SIG-M5 treated with dmso at 0.1 percent for 504 hours (cell line): Measurements from ENCODE around the gene TFF3.

Experiments
- DNase-seq: peaks from one replicate; lab custom pipeline; 2025; ENCODE audit not compliant: unreplicated experiment; lab: John Stamatoyannopoulos, UW

TFF3 gene

DNA sequence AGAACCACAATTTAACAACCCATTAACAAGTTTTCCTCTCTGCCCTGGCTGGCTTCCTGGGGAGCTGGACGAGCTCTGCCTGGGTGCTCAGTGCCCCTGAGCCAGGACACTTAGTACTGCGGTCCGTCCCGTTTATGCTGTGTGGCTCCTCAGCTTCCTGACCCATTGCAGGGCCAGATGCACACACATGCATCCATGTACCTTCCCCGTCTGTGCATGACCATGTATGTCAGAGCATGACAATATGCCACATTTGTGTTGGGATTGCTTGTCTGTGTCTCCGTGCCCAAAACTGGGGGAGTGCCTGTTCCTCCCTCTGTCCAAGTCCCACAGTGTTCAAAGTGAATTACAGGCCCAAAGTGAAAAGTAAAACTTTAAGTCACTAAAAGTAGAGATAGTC is 9.7 kb upstream of the TFF3 start:
- no peak for DNase-seq

DNA sequence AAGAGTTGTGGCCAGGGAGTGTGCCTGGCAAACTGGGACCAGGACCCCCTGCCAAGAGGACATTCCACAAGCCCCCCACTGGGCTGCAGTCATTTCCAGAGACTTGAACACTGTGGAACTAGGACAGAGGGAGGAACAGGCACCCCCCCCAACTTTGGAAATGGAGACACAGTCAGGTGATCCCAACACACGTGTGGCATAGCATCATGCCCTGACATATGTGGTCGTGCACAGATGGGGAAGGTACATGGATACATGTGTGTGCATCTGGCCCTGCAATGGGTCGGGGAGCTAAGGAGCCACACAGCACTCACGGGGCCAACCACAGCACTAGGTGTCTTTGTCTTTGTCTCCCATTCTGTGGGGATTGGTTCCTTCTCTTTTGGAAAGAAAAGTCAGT is 6.6 kb upstream of the TFF3 start:
- DNase-seq: no peak

DNA sequence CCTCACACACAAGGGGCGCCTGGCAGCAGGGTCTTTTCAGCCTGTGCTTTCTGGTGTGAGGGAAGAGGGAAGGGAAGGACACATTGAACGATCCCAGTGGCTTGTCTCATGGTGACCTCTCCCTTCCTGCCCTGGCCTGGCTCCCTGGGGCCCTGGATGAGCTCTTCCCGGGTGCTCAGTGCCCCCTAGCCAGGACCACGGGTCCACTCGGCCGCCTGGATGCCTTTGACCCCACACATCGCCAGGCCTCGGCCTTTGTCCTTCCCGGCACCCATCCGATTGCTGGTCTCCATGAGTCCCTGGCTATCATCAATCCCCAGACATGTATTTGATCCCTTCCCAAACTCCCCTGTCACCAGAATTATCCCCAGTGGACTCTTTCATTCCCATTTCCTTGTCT is 6.0 kb upstream of the TFF3 start:
- no peak for DNase-seq

DNA sequence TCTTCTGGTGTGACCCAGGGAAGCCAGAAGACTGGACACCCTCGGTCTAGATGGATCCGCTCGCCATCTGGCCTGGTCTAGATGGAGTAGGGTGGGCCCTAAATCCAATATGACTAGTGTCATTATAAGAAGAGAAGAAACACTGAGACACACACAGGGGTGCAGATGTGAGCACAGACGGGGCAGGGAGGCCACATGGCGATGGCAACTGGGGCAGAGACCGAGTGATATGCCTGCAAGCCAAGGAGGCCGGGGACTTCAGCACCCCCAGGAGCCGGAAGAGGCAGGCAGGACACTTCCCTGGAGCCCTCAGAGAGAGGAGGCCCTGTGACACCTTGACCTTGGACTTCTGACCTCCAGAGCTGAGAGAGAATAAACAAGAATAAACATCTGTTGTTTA is 5.6 kb upstream of the TFF3 start:
- DNase-seq: no peak

DNA sequence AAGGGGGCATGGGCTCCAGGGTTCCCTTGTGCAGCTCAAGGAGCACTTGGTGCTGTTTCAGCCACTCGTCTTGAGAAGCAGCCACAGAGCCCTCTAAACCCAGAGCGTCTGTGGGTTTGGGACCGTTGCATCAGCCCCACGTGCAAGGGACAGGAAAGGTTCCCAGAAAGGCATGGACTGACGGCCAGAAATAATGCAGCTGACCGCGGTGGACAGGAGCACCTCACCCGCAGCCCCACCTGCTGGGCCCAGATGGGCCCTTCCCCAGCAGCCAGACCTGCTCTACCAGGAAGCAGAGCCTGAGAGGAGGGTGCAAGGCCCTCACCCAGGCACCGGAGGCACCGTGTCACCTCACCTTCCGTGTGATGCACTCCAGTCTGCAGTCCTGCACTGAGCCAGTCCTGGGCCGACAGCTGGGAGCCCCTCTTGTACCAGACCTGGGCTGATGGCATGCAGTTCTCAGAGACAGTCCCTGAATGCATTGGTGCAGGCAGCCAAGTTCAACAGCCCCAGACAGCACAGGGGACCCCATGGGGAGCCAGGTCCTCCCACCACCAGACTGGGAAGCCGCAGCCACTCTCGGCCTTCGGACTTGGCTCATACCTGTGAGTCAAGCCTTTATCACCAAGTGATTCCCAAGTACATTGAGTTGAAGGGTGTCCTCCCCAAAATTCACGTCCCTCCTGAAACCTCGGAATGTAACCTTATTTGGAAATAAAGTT is 4.8 kb upstream of the TFF3 start:
- DNase-seq: no peak

DNA sequence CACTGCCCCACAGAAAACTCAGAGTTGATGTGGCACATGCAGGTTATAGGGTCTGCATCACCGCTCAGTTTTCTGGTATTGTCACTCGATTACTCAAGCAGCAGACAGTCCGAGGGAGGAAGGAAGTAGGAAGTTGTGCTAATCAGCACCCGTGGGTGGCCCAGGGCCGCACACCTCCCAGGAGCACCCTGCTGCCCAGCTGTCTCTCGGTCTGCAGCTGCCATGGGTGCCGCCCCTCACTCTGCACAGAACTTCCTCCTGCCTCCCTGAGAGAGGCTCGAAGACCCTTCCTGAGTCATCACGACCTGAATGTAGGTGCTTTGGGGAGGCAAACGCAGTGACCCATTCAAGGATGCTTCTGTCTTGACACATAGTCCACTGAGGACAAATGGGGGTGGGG is 4.2 kb upstream of the TFF3 start:
- DNase-seq: peak; percentile 59

DNA sequence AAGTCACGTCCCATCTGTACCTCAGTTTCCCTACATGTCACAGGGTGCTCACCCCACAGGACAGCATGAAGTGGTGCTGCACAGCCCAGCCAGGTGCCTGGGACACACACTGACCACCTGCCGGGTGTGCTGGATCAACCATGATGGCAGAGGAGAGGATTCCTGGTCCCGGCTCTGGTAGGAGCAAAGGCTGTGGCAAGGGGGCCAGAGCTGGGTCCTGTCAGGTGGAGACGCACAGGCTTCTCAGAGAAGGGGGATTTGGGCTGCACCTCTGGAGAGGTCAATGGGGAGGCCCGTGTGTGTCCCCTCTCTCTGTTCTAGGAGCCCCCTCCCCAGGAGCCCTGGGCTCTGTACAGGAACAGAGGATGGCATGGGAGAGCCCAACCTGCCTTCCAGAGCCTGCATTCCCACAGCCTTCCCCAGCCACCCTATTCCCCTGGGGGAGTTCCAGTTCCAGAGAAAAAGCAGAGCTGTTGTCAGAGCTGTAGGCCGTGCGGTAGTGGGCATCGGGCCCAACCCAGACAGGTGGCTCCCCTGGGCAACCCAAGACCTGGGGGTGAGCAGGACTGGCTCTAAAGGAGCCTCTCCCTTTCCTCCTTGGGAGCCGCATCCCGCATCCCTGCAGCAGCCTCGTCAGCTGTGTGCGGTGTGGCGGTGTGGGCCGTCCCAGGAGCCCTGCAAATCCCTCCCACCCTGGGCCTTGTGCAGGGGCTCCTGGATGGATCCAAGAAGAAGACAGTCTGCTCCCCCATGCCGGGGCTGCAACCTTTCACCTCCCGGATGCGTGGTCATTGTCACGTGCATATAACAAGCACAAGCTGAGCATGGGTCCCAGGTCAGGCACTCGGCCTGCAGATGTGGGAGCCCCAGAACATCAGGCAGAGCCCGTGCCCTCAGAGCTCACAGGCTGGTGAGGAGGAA is 2.9 kb upstream of the TFF3 start:
- DNase-seq: no peak

DNA sequence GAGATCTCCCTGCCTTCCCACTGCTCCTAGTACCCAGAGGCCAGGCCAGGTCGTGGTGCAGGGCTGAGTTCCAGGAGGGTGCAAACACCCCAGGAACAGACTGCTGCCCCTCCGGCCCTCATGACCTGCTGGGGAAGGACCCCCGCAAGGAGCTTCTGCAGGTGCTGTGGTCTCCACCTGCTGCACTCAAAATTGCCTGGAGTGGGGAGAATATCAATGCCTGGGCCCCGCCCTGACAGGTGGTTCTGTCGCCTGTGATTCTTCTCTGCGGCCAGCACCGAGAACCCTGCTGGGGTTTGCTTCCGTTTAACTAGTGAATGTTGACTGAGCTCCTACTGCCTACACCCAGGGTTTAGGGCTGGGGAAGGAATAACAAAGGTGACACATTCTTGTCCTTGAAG is 2.1 kb upstream of the TFF3 start:
- DNase-seq: no peak

DNA sequence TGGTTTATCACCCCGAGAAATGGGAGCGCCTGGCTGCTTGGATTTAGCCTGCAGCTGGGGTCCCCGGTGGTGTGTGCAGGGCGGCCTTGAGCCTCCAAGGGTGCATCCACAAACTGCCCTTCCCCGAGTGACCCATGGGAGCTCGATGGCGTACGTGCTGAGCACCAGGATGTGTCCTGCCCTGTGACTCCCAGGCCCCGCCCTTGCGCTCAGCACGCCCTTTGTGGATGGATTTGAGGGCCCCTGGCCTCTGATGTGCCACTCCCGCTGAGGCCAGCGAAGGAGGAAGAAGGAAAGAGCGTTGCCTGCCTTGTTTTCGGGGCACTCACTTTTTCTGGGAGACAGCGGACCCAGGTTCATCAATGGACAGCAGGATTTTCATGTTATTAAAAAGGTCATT is 1.7 kb upstream of the TFF3 start:
- DNase-seq: no peak

DNA sequence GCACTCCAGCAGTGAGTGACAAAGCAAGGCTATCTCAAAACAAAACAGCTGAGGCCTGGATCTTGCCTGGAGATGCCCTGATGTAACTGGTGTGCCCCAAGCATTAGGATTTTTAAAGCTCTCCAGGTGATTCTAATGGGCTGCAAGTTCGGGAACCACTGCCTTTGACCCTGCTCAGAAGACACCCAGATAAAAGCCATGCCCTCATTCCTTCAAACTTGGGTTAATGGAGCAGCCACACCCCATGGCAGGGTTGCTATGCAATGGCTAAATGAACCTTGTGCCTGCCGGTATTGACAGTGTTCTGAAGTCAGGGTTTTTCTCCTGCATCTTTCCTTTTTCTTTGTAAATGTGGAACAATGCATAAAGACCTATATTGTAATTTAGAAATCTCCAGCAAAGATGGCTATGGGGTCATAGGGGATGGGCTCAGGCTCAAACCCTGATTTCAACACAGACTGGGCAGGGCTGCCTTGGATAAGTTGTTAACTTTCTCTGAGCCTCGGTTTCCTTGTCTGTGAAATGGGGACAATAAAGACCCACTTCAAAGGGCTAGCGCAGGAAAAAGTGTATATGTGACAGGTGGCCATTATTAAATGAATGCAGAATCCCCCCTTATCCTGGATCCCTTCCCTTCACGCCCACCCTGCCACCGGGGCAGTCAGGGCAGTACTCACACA is 453 bp downstream of the TFF3 start:
- no peak for DNase-seq

DNA sequence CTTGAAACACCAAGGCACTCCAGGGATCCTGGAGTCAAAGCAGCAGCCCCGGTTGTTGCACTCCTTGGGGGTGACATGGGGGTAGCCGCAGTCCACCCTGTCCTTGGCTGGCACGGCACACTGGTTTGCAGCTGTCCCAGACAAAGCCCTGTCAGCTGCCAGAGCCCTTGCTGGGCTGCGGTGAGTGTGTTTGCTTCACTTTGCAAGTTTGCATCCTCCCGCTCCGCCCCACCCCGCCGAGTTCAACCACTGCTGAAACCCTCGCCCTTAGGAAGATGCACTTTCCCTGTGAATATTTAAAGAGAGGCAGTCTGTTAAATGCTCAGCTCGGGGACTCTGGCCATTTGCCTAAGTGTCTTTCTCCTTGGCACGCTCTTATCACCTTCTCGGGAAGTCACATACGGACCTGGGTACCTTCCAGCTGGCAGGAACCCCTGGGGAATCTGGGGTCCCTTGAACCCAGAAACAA is 1.7 kb downstream of the TFF3 start:
- DNase-seq: no peak

DNA sequence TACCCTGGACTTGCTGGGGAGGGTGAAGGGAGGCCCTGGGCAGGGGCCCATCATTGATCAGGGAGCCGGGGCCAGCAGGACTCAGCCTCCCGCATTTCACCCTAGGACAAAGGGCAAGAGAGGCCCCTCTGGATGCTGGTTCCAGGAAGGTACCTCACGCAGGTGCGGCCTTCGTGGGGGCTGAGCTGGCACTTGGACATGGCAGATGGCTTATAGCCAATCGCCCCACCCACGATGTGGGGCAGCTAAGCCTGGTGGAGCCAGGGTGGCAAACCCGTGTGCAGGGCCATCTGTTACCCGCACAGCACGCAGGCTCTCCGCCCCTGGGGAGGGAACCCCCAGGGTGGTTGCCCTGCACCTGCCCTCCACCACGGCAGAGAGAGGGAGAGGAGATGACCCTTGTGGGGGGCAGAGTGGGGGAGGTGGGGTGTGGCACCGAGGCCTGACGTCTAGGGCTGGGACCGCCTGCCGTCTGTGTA is 2.5 kb downstream of the TFF3 start:
- DNase-seq: no peak

DNA sequence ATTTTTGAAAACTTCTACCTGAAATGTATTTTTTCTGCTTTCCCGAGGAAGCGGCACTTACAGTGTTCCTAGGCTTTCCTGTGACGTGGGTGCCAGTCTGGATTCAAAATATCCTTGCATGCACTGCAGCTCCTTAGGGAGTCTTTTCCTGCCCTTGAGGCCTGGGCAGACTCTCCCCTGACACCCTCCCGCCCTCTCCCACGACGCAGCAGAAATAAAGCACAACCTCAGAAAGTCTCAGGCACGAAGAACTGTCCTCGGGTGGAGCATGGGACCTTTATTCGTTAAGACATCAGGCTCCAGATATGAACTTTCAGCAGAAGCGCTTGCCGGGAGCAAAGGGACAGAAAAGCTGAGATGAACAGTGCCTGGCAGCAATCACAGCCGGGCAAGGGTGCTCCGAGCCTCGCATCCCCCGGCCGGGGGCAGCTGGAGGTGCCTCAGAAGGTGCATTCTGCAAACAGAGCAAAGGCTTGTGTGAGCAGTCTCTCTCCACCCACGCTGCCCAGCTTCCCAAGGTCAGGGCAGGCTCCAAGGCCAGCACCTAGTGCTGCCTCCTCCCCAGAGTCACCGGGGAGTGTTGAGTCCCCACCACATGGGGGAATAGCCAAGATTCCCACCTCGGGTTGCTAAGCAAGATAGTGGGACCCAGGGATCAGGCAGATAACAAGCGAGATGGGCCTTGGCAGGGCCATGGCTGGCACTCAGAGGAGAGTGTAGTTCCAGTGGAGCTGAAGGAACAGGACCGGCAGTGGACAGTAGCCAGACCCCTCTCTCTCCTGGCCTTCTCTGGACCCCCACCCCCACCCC is 3.2 kb downstream of the TFF3 start:
- no peak for DNase-seq

DNA sequence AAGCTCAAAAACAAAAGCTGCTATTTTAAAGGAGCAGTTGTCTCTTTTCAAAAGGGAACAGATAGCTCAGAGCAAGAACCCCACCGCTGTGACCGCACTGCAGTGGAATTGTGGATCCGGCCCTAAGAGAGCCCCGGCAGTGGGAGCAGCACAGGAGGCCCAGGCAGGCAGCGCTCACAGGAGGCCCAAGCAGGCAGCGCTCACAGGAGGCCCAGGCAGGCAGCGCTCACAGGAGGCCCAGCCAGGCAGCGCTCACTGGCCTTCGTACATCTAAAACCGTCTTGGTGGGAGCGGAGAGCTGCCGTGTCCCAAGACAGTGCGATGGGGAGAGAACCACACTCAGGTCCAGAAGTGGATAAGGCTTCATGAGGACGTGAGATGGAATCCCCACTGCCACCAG is 4.0 kb downstream of the TFF3 start:
- DNase-seq: no peak

DNA sequence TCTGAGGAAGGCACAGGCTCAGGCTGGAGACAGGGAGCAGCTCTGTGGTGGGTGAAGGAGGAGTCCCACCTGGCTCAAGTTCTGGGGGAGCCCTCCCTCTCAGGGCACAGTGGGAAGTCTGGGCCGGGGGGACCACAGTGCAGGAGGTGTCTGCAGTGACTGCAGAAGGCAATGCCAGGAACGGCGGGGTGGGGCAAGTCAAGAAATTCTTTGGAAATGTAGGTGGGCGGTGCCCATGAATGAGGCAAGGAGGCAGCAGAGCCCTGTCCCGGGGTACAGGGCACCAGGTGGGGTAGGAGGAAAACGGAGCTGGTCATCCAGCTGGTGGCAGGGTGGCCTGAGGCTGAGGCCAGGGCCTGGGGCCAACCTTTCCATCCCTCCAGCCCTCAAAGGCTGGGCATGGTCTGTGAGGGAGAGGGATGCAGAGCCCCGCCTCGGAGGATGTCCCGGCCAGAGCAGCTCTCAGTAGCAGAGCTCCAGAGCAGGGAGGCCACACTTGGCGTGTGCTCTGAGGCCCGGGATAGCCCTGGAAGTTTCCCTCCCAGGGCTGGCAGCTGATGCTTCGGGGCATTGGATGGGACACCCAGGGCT is 4.7 kb downstream of the TFF3 start:
- DNase-seq: no peak

DNA sequence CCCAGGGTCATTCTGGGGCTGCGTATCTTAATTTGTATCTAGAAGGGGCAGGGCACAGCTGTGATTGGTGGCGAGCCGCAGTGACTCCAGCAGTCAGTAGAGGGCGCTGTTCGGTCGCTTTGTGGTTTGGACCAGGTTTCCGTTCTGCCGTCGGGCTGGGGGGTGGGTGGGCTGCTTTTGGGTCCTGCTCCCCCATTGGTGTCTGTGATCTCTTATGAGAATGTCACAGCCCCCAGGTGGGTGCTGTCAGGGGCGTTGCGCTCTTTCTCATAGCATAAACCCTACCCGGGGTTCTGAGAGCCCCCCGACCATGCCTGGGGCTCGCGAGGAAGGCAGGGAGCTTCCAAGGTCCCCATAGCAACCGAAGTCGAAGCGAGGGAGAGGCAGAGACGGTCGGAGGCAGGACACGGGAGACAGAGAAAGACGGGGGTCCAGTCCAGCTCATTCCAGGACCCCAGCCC is 5.4 kb downstream of the TFF3 start:
- peak; percentile 43 for DNase-seq

DNA sequence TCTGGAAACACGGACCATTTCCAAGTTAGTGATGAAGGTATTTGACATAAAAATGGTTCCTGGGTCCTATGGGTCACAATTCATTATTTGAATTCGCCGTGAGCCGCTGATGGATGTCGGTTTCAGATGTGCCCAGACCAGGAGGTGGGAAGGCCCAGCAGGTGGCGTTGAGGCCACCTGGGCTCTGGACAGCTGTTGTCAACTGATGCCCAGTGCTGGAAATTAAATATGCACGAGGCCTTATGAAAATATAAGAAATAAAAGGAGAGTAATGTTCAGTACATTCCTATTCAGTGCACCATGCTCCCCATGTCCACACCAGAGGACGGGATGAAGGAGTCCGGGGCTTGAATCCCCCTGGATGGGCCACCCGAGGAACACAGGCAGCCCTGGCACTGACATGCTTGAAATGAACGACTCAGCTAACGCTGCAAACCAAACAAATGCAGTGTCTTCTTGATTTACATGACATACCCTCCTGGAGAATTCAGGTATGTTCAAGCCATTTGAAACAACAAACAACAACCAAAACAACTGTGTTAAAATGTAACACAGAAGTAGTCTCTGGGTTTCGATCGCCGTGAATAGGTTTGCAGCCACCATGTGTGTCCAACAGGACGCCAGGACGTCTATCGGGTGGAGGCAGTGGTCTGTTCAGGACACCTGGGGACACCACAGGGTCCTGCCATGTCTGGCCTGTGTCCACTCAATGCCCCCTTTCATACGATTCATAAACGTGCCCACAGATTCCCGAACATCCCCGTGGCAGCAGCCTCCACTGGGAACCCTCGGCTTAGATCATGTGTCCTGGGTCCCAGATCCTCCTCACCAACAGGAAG is 6.1 kb downstream of the TFF3 start:
- no peak for DNase-seq

DNA sequence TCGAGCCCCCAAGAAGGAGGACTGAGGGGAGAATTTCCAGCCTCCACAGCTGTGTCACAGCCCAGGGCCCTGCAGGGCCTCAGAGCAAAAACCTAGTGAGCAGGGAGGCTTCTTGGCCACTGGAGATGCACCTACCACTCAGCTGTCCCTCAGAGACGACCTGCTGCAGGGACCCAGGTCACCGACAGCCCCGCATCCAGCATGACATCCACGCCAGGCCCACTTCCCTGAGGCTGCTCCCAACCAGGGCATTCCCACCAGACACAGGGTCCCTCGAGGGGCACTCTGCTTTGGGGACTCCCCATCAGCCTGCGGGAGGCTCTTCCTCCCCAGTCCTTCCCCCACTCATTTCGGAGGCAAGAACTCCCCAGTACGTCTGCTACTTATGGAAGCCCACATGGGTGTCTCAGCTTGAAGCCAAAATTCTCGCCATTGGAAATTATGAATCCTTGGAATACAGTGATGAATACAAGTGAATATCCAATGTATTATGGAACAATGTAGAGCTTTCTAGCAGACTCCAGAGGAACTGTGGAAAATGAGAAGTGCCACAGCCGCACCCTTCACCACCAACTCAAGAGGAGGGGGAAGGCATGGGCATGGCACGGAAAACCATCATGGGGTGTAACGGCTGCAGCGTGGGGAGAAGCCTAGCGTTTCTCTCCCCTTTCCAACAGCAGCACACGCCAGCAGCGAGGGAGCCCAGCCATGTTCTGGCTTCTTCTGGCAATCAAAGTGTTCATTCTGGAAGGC is 6.9 kb downstream of the TFF3 start:
- DNase-seq: no peak

DNA sequence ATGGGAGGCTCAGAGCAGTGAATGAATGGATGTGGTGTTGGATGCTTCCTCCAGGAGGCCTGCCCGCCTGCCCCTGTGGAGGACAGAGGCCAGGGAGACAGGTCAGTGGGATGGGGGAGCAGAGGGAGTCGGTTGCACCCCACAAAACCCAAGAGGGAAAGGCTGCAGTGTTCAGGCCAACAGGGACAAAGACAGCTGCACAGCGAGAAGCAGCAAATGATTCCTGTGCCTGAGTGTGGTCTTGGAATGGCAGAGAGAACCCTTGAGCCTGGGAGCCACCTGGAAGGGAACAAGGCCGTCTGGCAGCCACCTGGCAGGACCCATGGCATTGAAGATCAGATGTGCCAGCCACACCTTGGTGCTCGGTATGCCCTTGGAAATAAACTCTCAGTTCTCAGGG is 8.1 kb downstream of the TFF3 start:
- no peak for DNase-seq
